H9 (cell line): ENCODE results near the gene RACGAP1. TPM values are rescaled to one million over a fixed set of nuclear protein-coding genes. Genes with fewer than 3 reads are reported as not detected.

Experiments
- DNase-seq: peaks from one replicate; pipeline ENCODE4 v3.0.0-alpha.2; 2017
- H2AFZ ChIP-seq: one replicate; pipeline ENCODE4 v1.6.1; 2013; ENCODE audit warnings: mild to moderate bottlenecking, low read length, control low read depth, moderate library complexity
- H2AK5ac ChIP-seq: 2 replicates; pipeline ENCODE4 v1.6.1; 2013; ENCODE audit warnings: low read length, control low read depth, mixed read lengths; ENCODE audit not compliant: insufficient read length
- H2BK120ac ChIP-seq: one replicate; pipeline ENCODE4 v1.6.1; 2013; ENCODE audit warnings: low read depth, mild to moderate bottlenecking, low read length, control low read depth, inconsistent platforms; ENCODE audit not compliant: poor library complexity, severe bottlenecking
- H2BK12ac ChIP-seq: 2 replicates; pipeline ENCODE4 v1.6.1; 2013; ENCODE audit warnings: low read length, control low read depth, mixed read lengths, low read depth; ENCODE audit not compliant: insufficient read length
- H2BK15ac ChIP-seq: 2 replicates; pipeline ENCODE4 v1.6.1; 2013; ENCODE audit warnings: low read depth, low read length, control low read depth
- H2BK20ac ChIP-seq: one replicate; pipeline ENCODE4 v1.6.1; 2013; ENCODE audit warnings: low read depth, mild to moderate bottlenecking, low read length, control low read depth, inconsistent platforms; ENCODE audit not compliant: poor library complexity, severe bottlenecking
- H2BK5ac ChIP-seq: 2 replicates; pipeline ENCODE4 v1.6.1; 2013; ENCODE audit warnings: low read length, control low read depth, mixed read lengths; ENCODE audit not compliant: insufficient read length
- H3K14ac ChIP-seq: 2 replicates; pipeline ENCODE4 v1.6.1; 2013; ENCODE audit warnings: low read length, control low read depth; ENCODE audit not compliant: insufficient read depth
- H3K18ac ChIP-seq: 2 replicates; pipeline ENCODE4 v1.6.1; 2013; ENCODE audit warnings: low read depth, mild to moderate bottlenecking, mixed read lengths, low read length, control low read depth; ENCODE audit not compliant: insufficient read length
- H3K23ac ChIP-seq: 2 replicates; pipeline ENCODE4 v1.6.1; 2013; ENCODE audit warnings: low read length, control low read depth, mixed read lengths, low read depth; ENCODE audit not compliant: insufficient read length
- H3K23me2 ChIP-seq: 2 replicates; pipeline ENCODE4 v1.6.1; 2013; ENCODE audit warnings: low read depth, mild to moderate bottlenecking, mixed read lengths, low read length, control low read depth; ENCODE audit not compliant: insufficient read length, poor library complexity, severe bottlenecking
- H3K27ac ChIP-seq: 2 replicates; pipeline ENCODE4 v1.5.1; 2013; ENCODE audit warnings: low read length, control low read depth, mixed read lengths, low read depth; ENCODE audit not compliant: insufficient read length
- H3K27me3 ChIP-seq: 2 replicates; pipeline ENCODE4 v1.6.1; 2013; ENCODE audit warnings: low read length, control low read depth, inconsistent platforms; ENCODE audit not compliant: insufficient read depth
- H3K4ac ChIP-seq: 2 replicates; pipeline ENCODE4 v1.6.1; 2013; ENCODE audit warnings: low read depth, mild to moderate bottlenecking, control low read depth, inconsistent platforms, low read length, moderate library complexity
- H3K4me1 ChIP-seq: 2 replicates; pipeline ENCODE4 v1.6.1; 2013; ENCODE audit warnings: low read length, control low read depth, inconsistent platforms; ENCODE audit not compliant: insufficient read depth
- H3K4me2 ChIP-seq: 2 replicates; pipeline ENCODE4 v1.6.1; 2013; ENCODE audit warnings: low read length, control low read depth, mixed read lengths; ENCODE audit not compliant: insufficient read length, insufficient read depth
- H3K56ac ChIP-seq: 2 replicates; pipeline ENCODE4 v1.6.1; 2013; ENCODE audit warnings: low read depth, mild to moderate bottlenecking, mixed read lengths, low read length, control low read depth; ENCODE audit not compliant: insufficient read length
- H3K79me1 ChIP-seq: 2 replicates; pipeline ENCODE4 v1.6.1; 2013; ENCODE audit warnings: low read depth, mild to moderate bottlenecking, moderate library complexity, low read length, control low read depth, inconsistent platforms; ENCODE audit not compliant: insufficient read depth, poor library complexity, severe bottlenecking
- H3K79me2 ChIP-seq: 2 replicates; pipeline ENCODE4 v1.6.1; 2013; ENCODE audit warnings: low read length, control low read depth, inconsistent platforms; ENCODE audit not compliant: insufficient read depth
- H3K9ac ChIP-seq: 2 replicates; pipeline ENCODE4 v1.6.1; 2013; ENCODE audit warnings: low read length, control low read depth, mixed read lengths; ENCODE audit not compliant: insufficient read length; ENCODE audit errors: extremely low read depth
- H3K9me3 ChIP-seq: one replicate; pipeline ENCODE4 v1.6.1; 2013; ENCODE audit warnings: low read depth, low read length, inconsistent platforms; ENCODE audit not compliant: control insufficient read depth
- H3T11ph ChIP-seq: one replicate; pipeline ENCODE4 v1.6.1; 2013; ENCODE audit warnings: mild to moderate bottlenecking, low read length, control low read depth, inconsistent platforms
- H4K20me1 ChIP-seq: one replicate; pipeline ENCODE4 v1.6.1; 2013; ENCODE audit not compliant: control insufficient read depth, insufficient read length, insufficient read depth
- H4K5ac ChIP-seq: 2 replicates; pipeline ENCODE4 v1.6.1; 2013; ENCODE audit warnings: low read depth, mild to moderate bottlenecking, mixed read lengths, low read length, control low read depth; ENCODE audit not compliant: insufficient read length
- H4K8ac ChIP-seq: replicated peaks from 2 replicates; pipeline ENCODE4 v1.6.1; 2013; ENCODE audit warnings: low read length, control low read depth, mixed read lengths, low read depth; ENCODE audit not compliant: insufficient read length
- H4K91ac ChIP-seq: 2 replicates; pipeline ENCODE4 v1.6.1; 2013; ENCODE audit warnings: low read depth, mild to moderate bottlenecking, moderate library complexity, mixed read lengths, low read length, control low read depth; ENCODE audit not compliant: insufficient read length
- H3K27ac Mint-ChIP-seq, 3 experiments: 2 replicates in 2 of 3; 3 replicates in 1 of 3; pipeline ENCODE4 v1.8.0; 2020 to 2021; ENCODE audit warnings: mixed read lengths in 3 of 3, mild to moderate bottlenecking in 1 of 3, moderate library complexity in 1 of 3
- H3K27me3 Mint-ChIP-seq: 2 replicates; pipeline ENCODE4 v1.8.0; 2021; ENCODE audit warnings: low read depth, mild to moderate bottlenecking, moderate library complexity, mixed read lengths
- H3K36me3 Mint-ChIP-seq, 3 experiments: 2 replicates in 2 of 3; 3 replicates in 1 of 3; pipeline ENCODE4 v1.8.0; 2020 to 2021; ENCODE audit warnings: low read depth in 3 of 3, mixed read lengths in 3 of 3; ENCODE audit not compliant: insufficient read depth in 1 of 3
- H3K4me1 Mint-ChIP-seq, 2 experiments: 2 replicates each; pipeline ENCODE4 v1.8.0; 2020; ENCODE audit warnings: mixed read lengths in 2 of 2
- H3K4me3 Mint-ChIP-seq, 2 experiments: 2 replicates in 1 of 2; 3 replicates in 1 of 2; pipeline ENCODE4 v1.8.0; 2020 to 2021; ENCODE audit warnings: mild to moderate bottlenecking in 2 of 2, mixed read lengths in 2 of 2, moderate library complexity in 1 of 2
- H3K9me3 Mint-ChIP-seq, 2 experiments: 2 replicates in 1 of 2; 3 replicates in 1 of 2; pipeline ENCODE4 v1.8.0; 2020; ENCODE audit warnings: mild to moderate bottlenecking in 2 of 2, mixed read lengths in 2 of 2, moderate library complexity in 1 of 2
- WGBS: extraction: QIAGEN DNeasy Blood & Tissue Kit; methylation state at CpG from one replicate; pipeline ENCODE4 v1.1.7; 2013; ENCODE audit warnings: missing lambda C conversion rate, low lambda C conversion rate, mixed read lengths; ENCODE audit not compliant: insufficient read length; ENCODE audit errors: extremely low coverage; 5-methylcytosine and 5-hydroxymethylcytosine counted together
- total RNA-seq: library from RNA; stranded (reverse); gene quantifications from 2 replicates; pipeline ENCODE4 v1.2.1, GENCODE V29; 2021
- TF ChIP-seq, protein P1 (sequence below): fragments of 200-600 bp; sonication (generic); conservative IDR thresholded peaks from 3 replicates; pipeline ENCODE4 v1.8.0; 2021; ENCODE audit warnings: antibody characterized with exemption, mild to moderate bottlenecking

RACGAP1 gene
- total RNA-seq, 1 experiment from 2014 or later, result 64.8 TPM

DNA sequence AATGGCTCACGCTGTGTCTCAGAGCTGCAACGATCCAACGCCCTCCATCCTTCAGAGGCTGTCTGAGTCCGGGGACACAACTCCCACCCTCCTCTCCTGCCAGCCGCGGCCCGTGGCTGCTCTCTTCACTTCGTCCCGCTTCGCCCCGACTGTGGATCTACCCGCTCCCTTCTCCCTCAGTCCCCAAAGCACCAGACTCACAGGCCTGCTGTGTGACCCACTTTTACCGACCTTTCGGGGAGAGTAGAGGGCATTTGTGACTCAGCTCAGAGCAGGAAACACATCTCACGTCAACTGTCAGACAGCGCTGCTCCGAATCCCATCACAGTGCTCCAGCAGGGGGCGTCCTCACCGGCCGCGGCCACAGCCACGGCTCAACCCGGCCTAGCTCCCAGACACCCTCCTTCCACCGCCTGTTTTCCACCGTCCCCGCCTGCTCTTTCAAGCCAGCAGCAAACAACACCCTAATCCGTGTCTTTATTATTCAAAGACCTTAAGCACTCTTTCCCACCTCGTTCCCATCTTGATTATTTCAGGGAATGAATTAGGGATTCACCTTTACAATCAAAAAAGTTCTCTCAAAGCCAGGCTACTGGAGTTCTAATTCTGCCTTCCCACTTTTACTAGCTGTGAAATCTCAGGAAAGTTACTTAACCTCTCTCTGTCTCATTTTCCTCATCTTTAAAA lies 79.8 kb downstream of the RACGAP1 start:
- no CpG with 5 or more reads among the region's 28 CpGs for WGBS
- peak; percentile 94 for DNase-seq
- no peak overlapping the region for H3K4ac ChIP-seq
- H3K4me2 ChIP-seq, result peak overlapping the region; percentile 69
- H3K56ac ChIP-seq, result no peak overlapping the region
- no peak overlapping the region for H3K18ac ChIP-seq
- no peak overlapping the region for H2BK120ac ChIP-seq
- no peak overlapping the region for H2AK5ac ChIP-seq
- H3K79me1 ChIP-seq, result no peaks in the 10 kb centered on the region
- H3K9me3 ChIP-seq, result no peaks in the 10 kb centered on the region
- H4K5ac ChIP-seq, result no peak overlapping the region
- H3K27me3 Mint-ChIP-seq, result peaks cover 27% of the 10 kb centered on the region
- no peak overlapping the region for H4K91ac ChIP-seq
- no peak overlapping the region for H3K27ac ChIP-seq
- no peaks in the 10 kb centered on the region for H3K36me3 Mint-ChIP-seq
- peaks cover 5% of the 10 kb centered on the region for H3K23me2 ChIP-seq
- H2BK15ac ChIP-seq, result no peak overlapping the region; the same call in 1 of the 2 replicates
- no peak overlapping the region for H3K9ac ChIP-seq
- H3K4me1 Mint-ChIP-seq, result peaks cover 41 to 60% of the 10 kb centered on the region in 2 experiments
- no peak overlapping the region for H3K23ac ChIP-seq
- no peaks in the 10 kb centered on the region for H4K20me1 ChIP-seq
- H3K27ac Mint-ChIP-seq, result peak overlapping the region in 1 of 3 experiments; percentile 71; a peak in 2 of 7 replicates
- H4K8ac ChIP-seq, result no peak overlapping the region
- no peak overlapping the region for H2BK20ac ChIP-seq
- TF ChIP-seq, protein P1, sequence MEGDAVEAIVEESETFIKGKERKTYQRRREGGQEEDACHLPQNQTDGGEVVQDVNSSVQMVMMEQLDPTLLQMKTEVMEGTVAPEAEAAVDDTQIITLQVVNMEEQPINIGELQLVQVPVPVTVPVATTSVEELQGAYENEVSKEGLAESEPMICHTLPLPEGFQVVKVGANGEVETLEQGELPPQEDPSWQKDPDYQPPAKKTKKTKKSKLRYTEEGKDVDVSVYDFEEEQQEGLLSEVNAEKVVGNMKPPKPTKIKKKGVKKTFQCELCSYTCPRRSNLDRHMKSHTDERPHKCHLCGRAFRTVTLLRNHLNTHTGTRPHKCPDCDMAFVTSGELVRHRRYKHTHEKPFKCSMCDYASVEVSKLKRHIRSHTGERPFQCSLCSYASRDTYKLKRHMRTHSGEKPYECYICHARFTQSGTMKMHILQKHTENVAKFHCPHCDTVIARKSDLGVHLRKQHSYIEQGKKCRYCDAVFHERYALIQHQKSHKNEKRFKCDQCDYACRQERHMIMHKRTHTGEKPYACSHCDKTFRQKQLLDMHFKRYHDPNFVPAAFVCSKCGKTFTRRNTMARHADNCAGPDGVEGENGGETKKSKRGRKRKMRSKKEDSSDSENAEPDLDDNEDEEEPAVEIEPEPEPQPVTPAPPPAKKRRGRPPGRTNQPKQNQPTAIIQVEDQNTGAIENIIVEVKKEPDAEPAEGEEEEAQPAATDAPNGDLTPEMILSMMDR, result peak; percentile 98
- H3K4me3 Mint-ChIP-seq, result peak overlapping the region; percentile 56 to 75
- no peak overlapping the region for H2BK12ac ChIP-seq
- no peaks in the 10 kb centered on the region for H3K79me2 ChIP-seq
- peak overlapping the region; percentile 68; the same call in 1 of the 2 replicates for H3K14ac ChIP-seq
- H2AFZ ChIP-seq, result no peak overlapping the region
- H3K9me3 Mint-ChIP-seq, result no peaks in the 10 kb centered on the region
- H2BK5ac ChIP-seq, result no peak overlapping the region
- H3T11ph ChIP-seq, result no peak overlapping the region
- H3K27me3 ChIP-seq, result no peaks in the 10 kb centered on the region
- H3K4me1 ChIP-seq, result no peaks in the 10 kb centered on the region; the same call in 1 of the 2 replicates
